ENCODE data around the gene PLEKHM3.

DNA sequence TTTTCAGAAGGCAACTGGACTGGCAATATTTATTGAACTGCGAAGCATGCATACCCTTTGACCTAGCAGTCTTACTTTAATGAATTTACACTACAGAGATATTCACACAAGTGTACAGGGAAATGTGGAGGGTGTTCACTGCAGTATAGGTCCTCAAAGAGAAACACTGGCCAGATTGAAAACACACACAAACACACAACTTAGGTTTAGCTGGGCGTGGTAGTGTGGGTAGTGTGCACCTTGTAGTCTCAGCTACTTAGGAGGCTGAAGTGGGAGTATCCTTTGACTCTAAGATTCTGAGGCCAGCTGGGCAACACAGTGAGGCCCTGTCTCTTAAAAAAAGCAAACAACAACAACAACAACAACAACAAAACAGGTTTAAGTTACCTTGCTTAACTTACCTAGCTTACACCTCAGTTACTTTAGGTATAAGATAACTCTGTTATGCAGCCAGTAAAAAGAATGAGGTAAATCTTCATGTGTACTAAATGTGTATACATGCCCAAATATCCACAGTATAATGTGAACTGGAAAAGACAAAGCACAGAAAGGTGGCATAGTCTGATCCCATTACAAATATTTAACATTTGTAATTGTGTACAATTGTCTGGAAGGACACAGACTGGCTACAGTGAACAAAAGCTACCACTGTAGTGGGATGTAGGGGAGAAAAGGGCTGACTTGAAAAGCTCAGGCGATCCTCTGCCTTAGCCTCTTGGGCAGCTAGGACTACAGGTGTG lies 149.7 kb downstream of the PLEKHM3 start:
- TF ChIP-seq GATA2 (IDR thresholded peaks at IDR 0.05; ENCODE audit: low read depth, low read length), result no peak
- TF ChIP-seq GATA3 (IDR thresholded peaks at IDR 0.05; ENCODE audit: low read depth, low read length), result no peak
